H1 (cell line): Measurements from ENCODE around the gene RPLP2. TPM values are rescaled to one million over a fixed set of nuclear protein-coding genes. Genes with fewer than 3 reads are reported as not detected.

Experiments
- CHD1 ChIP-seq: IDR thresholded peaks from 2 replicates; pipeline ENCODE4 v1.6.1; 2012; ENCODE audit warnings: low read depth, low read length, improper control_type of control experiment
- MAFK ChIP-seq: IDR thresholded peaks from 2 replicates; pipeline ENCODE4 v1.6.1; 2012; ENCODE audit warnings: low read depth, mild to moderate bottlenecking, improper control_type of control experiment, low read length
- polyA plus RNA-seq, 7 experiments: library from polyadenylated mRNA; depleted of rRNA in 3 of 7; stranded (reverse) in 5 of 7; unstranded in 2 of 7; fragments of >200 nt in 5 of 7; fragments of 200-250 nt in 2 of 7; gene quantifications; 1 replicate in 5 of 7; 2 replicates in 1 of 7; 4 replicates in 1 of 7; pipeline versions ENCODE4 v1.2.1 to v1.2.3, GENCODE V29; 2011 to 2013; ENCODE audit warnings: missing spikeins in 2 of 7, mixed read lengths in 2 of 7
- total RNA-seq: library from RNA; stranded (reverse); fragmentation: NEBNext Ultra II Directional; extraction: Animal tissue kit (Norgen Biotek cat#: 25700); gene quantifications from 2 replicates; pipeline ENCODE4 v1.2.1, GENCODE V29; 2021
- TF ChIP-seq, protein P1 (sequence below): IDR thresholded peaks from 2 replicates; pipeline ENCODE4 v1.6.1; 2012; ENCODE audit warnings: inconsistent platforms

Gene RPLP2
- total and polyA plus RNA-seq, 2 of the 8 experiments (the other 6 are each of a cell fraction or from before 2014, with no cell fraction given) = 1,789 to 2,106 TPM

DNA sequence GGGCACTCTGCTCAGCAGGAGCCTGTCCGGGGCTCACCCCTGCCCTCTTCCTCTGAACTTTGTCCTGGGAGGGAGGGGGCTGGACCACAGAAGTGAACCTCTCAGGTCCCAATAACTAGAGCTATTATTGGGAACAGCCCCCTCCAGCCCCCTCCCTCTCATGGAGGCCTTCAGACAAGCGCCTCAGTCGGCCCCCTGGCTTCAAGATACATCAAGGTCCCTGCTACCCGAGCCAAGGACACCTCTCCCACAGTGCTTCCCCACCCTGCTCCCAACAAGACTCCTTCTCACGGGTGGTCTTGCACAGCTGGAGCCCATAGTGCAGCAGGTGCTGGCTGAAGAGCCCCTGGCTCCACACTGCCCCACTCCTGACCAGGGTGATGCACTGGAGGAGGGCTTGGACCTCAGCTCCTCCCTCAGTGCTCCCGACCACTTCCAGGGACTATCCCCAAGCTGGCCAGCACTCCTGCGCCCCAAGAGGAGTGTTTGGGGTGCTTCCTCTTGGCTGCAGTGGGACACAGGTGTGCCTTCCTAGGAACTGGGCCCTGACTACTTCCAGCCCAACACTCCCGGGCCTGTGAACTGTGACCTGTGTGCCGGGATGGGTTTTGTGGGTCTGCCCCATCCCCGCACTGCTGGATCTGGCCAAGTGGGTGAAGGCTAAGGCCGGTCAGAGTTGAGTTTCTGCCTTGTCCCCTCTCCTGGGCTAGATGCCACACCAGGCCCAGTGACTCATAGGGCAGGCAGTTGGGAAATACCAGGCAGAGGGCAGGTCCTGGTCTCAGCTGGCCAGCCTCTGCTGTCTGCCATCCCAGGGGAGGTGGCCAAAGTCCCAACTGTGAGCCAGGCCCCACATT is 11.1 kb downstream of the RPLP2 start (continued):
- no peak for TF ChIP-seq CHD1
- no peak for TF ChIP-seq MAFK
- TF ChIP-seq, protein P1, sequence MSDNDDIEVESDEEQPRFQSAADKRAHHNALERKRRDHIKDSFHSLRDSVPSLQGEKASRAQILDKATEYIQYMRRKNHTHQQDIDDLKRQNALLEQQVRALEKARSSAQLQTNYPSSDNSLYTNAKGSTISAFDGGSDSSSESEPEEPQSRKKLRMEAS = no peak
